ENCODE measurements around the gene ST6GAL1.

ST6GAL1 gene

GRCh38 chr3:187051066-187051465, 120.7 kb downstream of the ST6GAL1 start:
- TF ChIP-seq USF1 (IDR thresholded peaks at IDR 0.05) = no peak
- TF ChIP-seq EGR1 (IDR thresholded peaks at IDR 0.05) = no peak
- no peak for TF ChIP-seq TEAD4 (IDR thresholded peaks at IDR 0.05)
- TF ChIP-seq REST (IDR thresholded peaks at IDR 0.05; ENCODE audit: low read depth) = no peak
- no peak for TF ChIP-seq ZBTB7A (IDR thresholded peaks at IDR 0.05; ENCODE audit: low read depth)
- no peak for TF ChIP-seq EP300 (IDR thresholded peaks at IDR 0.05; ENCODE audit: borderline replicate concordance)
- no peak for TF ChIP-seq CEBPB (IDR thresholded peaks at IDR 0.05)
- no peak for TF ChIP-seq NFIC (IDR thresholded peaks at IDR 0.05)
- TF ChIP-seq TCF12 (IDR thresholded peaks at IDR 0.05; ENCODE audit: low read depth) = no peak
- no peak for TF ChIP-seq YY1 (IDR thresholded peaks at IDR 0.05; ENCODE audit: low read depth)
- TF ChIP-seq MAX (IDR thresholded peaks at IDR 0.05) = no peak
- no peak for TF ChIP-seq TAF1 (IDR thresholded peaks at IDR 0.05; ENCODE audit: low read depth)
- no peak for TF ChIP-seq RAD21 (IDR thresholded peaks at IDR 0.05; ENCODE audit: low read depth)

GRCh38 chr3:187051724-187052366, 121.5 kb downstream of the ST6GAL1 start:
- no peak for TF ChIP-seq REST (IDR thresholded peaks at IDR 0.05; ENCODE audit: low read depth)
- no peak for TF ChIP-seq EGR1 (IDR thresholded peaks at IDR 0.05)
- TF ChIP-seq TEAD4 (IDR thresholded peaks at IDR 0.05) = no peak
- no peak for TF ChIP-seq TAF1 (IDR thresholded peaks at IDR 0.05; ENCODE audit: low read depth)
- TF ChIP-seq NFIC (IDR thresholded peaks at IDR 0.05) = no peak
- TF ChIP-seq ZBTB7A (IDR thresholded peaks at IDR 0.05; ENCODE audit: low read depth) = no peak

- TF ChIP-seq FOXM1 (IDR thresholded peaks at IDR 0.05; ENCODE audit: borderline replicate concordance, low read depth) = no peak
- TF ChIP-seq TCF12 (IDR thresholded peaks at IDR 0.05; ENCODE audit: low read depth) = no peak
- TF ChIP-seq EP300 (IDR thresholded peaks at IDR 0.05; ENCODE audit: borderline replicate concordance) = no peak
- TF ChIP-seq CREB1 (IDR thresholded peaks at IDR 0.05; ENCODE audit: low read depth) = no peak
- no peak for TF ChIP-seq ZBTB7A (IDR thresholded peaks at IDR 0.05; ENCODE audit: low read depth)
- TF ChIP-seq TAF1 (IDR thresholded peaks at IDR 0.05; ENCODE audit: low read depth) = no peak
- no peak for TF ChIP-seq MAX (IDR thresholded peaks at IDR 0.05)
- no peak for TF ChIP-seq YY1 (IDR thresholded peaks at IDR 0.05; ENCODE audit: low read depth)
- TF ChIP-seq USF1 (IDR thresholded peaks at IDR 0.05) = no peak
- TF ChIP-seq NFIC (IDR thresholded peaks at IDR 0.05) = no peak
- TF ChIP-seq TEAD4 (IDR thresholded peaks at IDR 0.05) = no peak
- TF ChIP-seq EGR1 (IDR thresholded peaks at IDR 0.05) = no peak
- no peak for TF ChIP-seq RAD21 (IDR thresholded peaks at IDR 0.05; ENCODE audit: low read depth)
- no peak for TF ChIP-seq REST (IDR thresholded peaks at IDR 0.05; ENCODE audit: low read depth)
- TF ChIP-seq CEBPB (IDR thresholded peaks at IDR 0.05) = no peak
These were observed 131.4 kb downstream of the ST6GAL1 start for GRCh38 chr3:187061748-187062147.

GRCh38 chr3:187062526-187063177, 132.3 kb downstream of the ST6GAL1 start:
- TF ChIP-seq EGR1 (IDR thresholded peaks at IDR 0.05) = no peak
- TF ChIP-seq REST (IDR thresholded peaks at IDR 0.05; ENCODE audit: low read depth) = no peak
- no peak for TF ChIP-seq NFIC (IDR thresholded peaks at IDR 0.05)
- TF ChIP-seq TAF1 (IDR thresholded peaks at IDR 0.05; ENCODE audit: low read depth) = no peak
- TF ChIP-seq FOXM1 (IDR thresholded peaks at IDR 0.05; ENCODE audit: borderline replicate concordance, low read depth) = no peak

All from Ishikawa (cell line).